HG02884 (cell line): ENCODE data around the gene GPC5.

Source experiments
- ATAC-seq: cut with Tn5 transposase; IDR thresholded peaks from one replicate; pipeline ENCODE4 v1.9.1; 2021; ENCODE audit warnings: mild to moderate bottlenecking, moderate library complexity; ENCODE audit not compliant: unreplicated experiment

The GPC5 gene

GRCh38 chr13:91701975-91702374 is 303.6 kb downstream of the GPC5 start:
- no peak for ATAC-seq

GRCh38 chr13:91702411-91702810 is 304.0 kb downstream of the GPC5 start:
- ATAC-seq, result no peak

GRCh38 chr13:91704398-91704797 is 306.0 kb downstream of the GPC5 start:
- ATAC-seq, result no peak

DNA sequence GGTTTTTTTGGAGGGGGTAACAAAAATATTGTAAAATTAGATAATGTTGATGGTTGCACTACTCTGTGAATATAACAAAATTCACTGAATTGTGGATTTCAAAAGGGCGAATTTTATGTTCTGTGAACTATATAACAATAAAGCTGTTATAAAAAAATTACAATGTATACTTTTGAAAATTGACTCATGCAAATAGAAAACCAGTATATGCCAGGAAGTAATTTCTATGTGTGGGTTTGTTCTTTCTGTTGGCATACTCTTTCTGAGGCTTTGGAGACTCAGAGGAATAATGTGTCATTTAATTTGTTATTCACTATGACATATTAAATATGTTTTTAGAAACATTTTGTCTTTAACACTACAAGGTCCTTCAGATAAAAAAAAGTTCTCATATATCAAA is 310.1 kb downstream of the GPC5 start:
- no peak for ATAC-seq

DNA sequence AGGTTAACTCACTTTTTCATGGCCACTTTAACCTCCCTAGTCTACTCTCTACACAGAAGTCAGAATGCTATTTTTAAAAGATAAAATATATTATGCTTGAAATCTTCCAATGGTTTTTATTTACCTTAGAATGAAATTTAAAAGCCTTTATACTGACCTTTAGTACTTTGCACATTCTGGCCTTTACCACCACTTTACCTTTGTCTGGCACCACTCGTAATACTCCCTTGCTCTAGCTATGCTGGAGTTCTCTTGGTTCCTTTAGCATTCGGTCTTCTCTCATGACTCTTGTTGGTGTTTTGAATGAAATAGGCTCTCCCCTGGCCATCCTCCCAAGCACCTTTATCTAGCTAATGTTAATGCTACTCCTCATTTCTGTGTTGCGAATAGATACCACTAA is 310.8 kb downstream of the GPC5 start:
- no peak for ATAC-seq

DNA sequence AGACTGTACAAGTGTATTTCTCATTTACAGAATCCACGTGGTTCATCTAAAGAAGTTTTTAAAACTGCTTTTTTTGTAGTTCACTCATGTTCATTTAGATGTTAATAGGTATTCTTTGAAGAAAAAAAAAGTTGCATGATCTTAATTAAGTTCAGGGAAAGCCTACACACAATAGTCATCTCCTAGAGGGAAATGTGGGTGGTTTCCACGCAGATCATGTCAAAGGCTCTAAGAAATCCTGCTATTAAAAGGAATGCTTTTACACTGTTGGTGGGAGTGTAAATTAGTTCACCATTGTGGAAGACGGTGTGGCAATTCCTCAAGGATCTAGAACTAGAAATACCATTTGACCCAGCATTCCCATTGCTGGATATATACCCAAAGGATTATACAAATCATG is 312.3 kb downstream of the GPC5 start:
- ATAC-seq, result no peak

- no peak for ATAC-seq
Measured at GRCh38 chr13:91714855-91715254, 316.4 kb downstream of the GPC5 start.

DNA sequence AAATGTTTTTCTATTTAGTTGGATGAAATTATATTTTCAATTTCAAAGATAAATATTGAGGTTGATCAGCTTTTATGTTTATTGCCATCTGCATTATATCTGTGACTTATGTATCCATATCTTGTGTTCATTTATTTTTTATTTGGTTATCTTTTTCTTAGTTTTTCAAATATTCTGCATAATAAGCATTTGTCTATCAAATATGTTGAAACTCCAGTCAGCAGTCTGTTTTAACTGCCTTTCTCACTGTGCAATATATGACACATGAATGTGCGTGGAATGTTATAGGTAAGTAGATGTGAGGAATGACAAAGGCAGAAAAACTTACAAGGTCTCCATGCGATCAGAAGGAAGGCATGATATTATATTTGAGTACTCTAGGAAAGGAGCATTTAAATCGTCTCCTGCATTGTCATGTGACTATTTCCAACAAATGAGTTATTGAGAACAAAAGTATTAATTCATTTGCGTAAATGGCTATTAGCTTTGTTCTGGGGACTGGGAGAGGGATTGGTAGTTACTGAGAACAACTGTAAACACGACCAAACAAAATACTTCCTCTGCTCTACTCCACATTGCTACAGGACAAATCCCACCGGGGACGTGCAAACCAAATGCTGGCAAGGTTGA is 318.1 kb downstream of the GPC5 start:
- ATAC-seq, result no peak

DNA sequence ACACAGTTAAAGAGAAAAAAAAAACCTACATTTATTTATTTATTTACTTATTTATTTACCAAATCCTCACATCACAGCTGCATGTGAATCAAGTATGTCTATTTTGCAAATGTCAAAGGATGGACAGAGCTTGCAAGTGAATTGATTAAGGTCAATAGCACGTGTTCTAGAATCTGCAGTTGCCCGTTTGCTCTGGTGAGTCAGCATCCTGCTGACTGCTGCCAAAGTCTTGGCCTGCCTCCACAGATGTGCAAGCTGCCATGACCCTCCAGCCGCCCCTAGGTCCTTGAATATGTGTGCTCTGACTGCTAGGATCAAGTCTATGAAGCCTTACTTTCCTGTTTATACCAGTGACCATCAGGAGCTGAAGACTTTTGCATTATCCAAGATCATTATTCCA is 320.6 kb downstream of the GPC5 start:
- no peak for ATAC-seq

DNA sequence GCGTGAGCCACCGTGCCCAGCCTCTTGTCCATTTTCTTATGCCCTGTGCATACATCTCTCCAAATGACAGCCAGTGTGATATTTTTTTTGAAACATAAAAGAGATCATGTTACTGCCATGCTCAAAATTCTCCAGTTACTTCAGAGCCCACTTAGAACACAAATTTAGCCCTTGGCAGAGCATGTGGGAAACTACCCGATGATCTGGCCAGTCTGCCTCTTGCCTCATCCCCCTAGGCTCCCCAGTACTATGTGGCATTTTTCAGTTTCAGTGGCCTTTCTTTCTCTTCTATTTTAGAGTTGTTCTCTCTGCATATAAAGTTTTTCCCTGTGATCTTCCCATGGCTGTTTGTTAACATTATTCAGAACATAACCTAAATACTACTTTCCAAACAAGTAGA is 323.0 kb downstream of the GPC5 start:
- ATAC-seq, result no peak

- no peak for ATAC-seq
Measured at GRCh38 chr13:91722267-91722884, 324.0 kb downstream of the GPC5 start.

DNA sequence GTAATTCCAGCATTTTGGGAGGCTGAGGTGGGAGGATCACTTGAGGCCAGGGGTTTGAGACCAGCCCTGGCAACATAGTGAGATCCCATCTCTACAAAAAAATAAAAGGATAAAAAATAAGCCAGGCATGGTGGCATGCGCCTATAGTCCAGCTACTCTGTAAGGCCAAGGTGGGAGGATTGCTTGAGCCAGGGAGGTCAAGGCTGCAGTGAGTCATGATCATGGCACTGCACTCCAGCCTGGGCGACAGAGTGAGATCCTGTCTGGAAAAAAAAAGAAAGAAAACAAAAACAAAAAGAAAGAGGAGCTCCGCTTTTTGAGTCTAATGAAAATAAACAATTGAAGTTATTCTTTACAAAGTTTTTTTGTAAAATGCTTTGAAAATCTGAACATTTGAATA is 326.2 kb downstream of the GPC5 start:
- no peak for ATAC-seq

DNA sequence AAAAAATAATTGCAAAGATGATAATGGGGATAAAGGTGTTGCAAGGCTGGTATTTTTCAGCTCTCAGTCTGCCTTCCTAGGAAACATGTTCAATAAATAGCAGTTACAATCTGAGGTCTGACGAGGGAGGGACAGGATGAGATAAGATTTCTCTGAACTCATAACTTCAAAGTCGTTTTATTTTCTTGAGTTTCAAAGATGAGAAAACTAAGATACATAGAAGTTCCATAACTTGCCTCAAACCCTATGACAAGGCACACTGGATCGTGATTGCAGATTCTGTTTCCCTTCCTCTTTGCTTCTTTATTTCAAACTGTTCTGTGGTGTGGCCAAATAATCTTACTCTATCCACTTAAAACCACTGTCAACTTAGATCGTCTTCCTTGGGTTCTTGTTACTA is 327.2 kb downstream of the GPC5 start:
- no peak for ATAC-seq

DNA sequence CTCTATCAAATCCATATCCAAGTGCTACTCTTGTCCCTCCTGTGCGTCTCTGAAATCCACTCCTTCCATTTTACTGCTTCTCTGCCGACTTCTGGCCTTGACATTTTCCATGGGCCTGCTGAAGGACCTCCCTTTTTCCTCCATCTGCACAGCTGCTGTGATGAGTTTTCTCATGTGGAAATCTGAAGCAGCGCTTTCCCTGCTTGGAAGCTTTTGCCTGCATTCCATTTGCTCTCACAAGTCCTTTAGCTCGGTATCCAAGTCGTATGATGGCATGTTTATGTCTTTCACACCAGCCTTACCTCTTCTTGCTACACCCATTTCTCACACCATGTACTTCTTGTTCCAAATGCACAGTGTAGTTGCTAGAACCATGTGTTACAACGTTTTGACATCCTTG is 328.2 kb downstream of the GPC5 start:
- ATAC-seq, result no peak

- no peak for ATAC-seq
Measured at GRCh38 chr13:91729859-91730258, 331.4 kb downstream of the GPC5 start.

- no peak for ATAC-seq
Measured at GRCh38 chr13:91739751-91740150, 341.3 kb downstream of the GPC5 start.

GRCh38 chr13:91740756-91741155 is 342.3 kb downstream of the GPC5 start:
- no peak for ATAC-seq

DNA sequence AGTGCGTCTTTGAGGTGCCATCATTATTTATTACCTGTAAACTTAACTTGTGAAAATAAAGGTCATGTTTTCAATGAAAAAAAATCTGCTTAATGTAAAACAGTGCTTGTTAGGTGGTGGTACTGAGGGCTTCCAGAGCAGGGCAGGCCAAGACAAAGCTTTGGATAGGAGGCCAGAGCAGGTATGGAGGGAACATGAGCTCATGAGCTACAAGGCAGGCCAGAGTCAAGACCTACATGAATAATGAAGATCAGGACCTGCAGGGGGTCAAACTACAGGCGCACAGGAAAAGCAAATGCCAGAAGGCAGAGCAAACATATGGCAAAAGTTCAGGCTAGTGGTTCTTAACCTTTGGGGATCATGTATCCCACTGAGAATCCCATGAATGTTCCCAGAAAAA is 343.5 kb downstream of the GPC5 start:
- ATAC-seq, result no peak

DNA sequence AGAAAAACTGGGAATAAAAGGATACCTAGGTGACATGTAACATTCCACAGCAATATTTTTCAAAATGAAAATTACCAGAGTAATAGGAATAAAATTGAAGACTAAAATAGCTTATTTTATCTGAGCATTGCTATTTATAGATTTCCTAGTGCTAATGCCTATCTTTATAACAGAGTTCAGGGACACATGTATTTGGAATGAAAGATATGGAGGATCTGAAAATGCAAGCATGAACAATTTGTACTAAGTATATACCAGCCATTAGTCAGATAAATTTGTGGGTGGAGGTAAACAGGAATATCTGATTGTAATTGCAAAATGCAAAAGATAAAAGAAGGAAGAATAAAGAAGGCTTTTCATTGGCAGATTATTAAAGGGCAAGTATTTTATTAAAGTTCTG is 345.9 kb downstream of the GPC5 start:
- ATAC-seq, result no peak

DNA sequence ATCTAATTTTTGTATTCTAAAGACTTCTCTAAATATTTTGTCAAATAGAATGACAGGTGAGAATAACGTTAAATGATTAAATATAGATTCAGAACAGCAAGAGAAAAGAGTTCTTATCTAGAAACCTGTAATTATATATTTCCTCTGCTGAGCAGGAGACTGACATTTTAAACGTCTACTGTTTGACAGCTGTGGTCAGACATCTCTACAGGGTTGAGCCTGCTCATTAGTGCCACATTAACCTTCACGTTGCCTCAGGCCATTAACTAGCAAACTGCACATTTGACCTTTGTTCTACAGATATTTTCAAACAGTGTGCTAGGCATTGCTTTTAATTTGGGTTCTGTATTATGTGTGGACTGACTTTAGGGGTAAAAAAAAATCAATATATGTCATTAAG is 347.5 kb downstream of the GPC5 start:
- ATAC-seq, result no peak

DNA sequence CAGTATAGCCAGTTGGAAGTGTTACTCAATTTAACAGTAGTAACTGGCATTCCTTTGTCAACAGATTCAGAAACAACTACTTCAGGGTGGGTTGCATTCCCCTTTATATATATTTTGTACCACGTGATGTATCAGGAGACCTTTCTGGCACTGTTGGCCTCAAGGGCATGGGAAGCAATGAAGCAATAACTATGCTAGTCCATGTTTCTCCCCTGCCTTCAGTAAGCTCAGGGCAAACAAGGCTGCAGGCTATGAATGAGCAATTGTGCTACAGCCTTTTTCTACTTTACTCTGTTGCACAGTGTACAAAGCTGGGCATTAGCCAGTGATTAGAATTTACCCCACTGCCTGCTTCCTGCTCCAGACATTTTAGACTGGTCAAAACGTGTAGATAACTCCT is 348.8 kb downstream of the GPC5 start:
- ATAC-seq, result no peak

DNA sequence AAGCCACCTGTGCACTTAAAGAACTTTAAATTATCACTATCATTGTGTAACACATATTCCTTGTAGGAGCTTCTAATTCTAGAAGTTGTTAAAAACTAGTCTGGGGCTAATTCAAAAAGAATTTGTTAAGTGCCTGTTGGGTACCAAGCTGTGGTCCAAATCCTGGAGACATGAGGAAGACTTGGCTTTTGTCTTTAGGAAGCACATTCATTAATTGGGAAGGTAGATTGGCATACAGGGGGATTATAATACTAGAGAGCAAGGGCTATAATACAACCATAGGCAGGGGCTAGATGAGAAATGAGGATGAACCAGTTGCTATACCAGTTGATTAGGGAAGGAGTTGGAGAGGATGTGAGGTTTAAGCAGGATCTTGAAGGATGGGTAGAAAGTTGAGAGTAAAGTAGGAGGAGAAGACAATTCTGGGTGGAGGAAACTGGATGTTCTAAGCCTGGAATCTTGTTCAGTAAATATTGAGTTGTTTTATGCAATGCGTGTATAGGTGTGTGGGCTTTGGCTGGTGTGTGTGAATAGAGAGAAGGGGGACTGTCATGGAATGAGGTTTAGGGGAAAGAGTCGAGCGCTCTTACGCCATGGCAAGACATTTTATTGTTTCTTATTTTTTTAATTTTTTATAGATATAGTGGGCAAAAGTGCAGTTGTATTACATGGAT is 350.1 kb downstream of the GPC5 start:
- ATAC-seq, result no peak

DNA sequence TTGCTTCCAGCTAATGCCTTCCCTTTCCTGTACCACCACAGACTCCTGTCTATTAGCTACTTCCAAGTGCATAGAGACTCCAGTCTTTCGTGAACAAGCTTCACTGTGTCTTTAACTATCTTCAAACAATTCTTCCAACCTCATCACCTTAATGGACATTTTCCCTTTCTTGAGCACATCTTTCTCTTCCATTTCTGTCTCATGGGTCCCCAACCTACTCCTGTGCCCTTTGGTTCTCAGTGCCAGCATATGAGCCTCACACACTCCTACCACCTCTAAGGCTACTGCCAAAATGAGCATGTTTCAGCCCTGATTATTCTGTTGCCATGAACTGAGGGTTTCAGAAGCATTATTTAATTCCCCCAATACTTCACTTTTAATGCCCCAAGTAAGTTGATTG is 360.3 kb downstream of the GPC5 start:
- no peak for ATAC-seq
